Measurements from ENCODE around the gene PROB1.
A peak's percentile ranks its signal among the peaks of the same experiment; 100 is the strongest.
"Not testable (repeated sequence)": the region's sequence is repeated elsewhere in the genome, so short reads cannot be mapped to it uniquely, and the experiment has no call there.

PROB1 gene

DNA sequence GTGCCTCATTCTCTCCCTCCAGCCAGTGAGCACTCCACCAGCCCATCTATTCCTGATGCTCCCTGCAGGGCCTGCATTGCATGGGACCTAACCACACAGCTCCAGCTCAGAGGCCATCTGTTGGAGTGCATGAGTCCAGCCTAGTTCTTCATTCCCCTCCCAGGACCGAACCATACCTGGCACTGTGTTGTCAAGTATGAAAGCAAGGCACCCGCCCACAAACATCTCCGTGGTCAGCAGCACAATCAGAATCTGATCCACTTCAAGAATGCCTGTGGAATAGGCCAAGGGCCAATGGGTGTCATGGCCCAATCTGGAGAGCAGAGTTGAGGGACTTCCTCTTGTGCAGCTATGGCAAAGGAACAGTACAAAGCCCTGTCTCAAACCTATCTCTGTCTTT lies 17.7 kb downstream of the PROB1 start:
- no peak for DNase-seq

DNA sequence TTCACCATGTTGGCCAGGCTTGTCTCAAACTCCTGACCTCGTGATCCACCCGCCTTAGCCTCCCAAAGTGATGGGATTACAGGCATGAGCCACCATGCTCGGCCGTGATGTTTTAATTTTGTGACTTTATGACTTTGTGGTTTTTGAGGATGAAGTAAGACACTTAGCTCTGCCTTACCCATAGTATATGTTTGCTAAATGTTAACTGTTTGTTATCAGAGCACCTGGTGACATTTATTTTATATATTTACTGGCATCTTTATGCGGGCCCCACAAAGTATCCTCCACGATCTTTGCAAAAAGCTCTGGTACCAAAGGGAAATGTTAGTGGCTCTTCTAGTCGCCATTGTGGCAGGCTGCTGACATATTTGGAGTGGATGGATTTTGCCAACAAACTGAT lies 18.5 kb downstream of the PROB1 start:
- DNase-seq, result no peak

DNA sequence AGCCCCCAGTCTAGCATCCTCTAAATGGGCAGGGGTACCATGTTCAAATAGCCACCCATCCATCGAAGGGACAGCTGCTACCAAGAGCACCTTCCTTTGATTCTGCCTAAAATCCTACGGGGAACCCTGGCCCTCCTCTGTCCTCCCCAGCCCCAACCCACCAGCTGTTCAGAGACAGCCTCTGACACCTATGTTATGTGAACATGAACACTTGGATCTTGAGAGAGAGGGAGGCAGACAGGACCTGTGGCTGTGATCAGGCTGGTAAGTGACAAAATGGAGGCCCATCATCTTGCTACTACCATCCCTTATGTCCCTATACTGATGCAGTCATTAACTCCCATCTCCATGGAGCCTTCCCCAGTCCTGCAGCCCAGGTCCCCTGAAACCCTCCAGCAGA lies 20.0 kb downstream of the PROB1 start:
- no peak for DNase-seq

DNA sequence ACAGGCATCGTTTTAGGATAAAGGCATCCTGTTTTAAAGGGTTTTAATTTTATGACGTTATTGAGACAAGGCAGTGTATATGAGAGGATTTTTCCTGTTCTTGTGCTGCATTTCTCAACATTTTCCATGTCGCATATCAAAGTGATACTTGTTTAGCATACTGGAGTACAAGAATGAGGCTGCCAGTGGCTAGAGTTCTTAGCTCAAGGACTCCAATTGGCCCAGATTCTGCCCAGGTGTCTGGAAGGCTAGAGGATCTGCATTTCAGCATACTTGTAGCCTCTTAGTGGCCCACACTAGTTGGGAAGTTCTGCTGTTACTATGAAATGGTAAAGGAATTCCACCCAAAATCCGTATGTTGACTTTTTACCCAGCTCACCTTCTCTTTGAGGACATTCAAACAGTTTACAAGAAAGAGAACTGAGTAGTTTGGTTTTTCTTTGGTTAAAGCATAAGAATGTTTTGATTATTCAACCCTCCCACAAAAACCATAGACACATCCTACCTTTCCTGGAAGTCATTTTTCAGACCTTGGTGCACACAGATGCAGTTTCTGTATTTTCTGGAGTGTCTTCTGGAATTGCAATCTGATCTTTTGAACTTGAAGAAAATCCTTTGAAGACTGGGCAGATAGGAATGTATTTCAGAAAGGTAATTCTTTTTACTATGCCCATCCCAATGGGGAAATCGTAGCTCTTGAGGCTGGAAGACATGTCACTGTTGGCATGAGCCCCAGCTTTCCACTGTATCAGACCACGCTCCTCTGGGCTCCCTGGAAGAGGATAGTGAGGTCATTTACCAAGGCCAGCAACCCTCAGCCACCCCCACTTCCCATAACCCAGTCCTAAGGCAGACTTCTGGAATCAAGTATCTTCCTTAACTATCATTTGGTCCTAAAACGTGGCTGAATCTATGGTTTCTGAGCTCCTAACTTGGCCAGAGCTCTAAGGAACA lies 23.1 kb downstream of the PROB1 start:
- no peak for DNase-seq

DNA sequence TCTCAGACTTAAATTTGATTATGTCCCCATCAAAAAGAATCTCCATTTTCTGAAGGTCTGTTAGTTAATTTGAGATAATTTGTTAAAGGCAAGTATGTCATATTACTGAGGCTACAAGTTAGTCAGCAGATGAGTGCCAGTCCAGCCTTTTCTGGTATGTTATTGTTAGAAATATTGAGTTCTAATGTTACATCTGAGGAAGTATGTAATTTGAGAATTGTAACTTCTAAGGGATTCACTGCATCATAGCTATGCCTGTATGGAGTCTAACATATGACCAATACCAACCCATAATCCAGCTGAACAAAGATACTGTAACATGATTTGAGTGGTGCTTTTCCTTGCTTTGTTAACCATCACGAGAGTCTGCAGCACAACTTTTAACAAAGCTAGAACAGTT lies 25.7 kb downstream of the PROB1 start:
- no peak for DNase-seq

DNA sequence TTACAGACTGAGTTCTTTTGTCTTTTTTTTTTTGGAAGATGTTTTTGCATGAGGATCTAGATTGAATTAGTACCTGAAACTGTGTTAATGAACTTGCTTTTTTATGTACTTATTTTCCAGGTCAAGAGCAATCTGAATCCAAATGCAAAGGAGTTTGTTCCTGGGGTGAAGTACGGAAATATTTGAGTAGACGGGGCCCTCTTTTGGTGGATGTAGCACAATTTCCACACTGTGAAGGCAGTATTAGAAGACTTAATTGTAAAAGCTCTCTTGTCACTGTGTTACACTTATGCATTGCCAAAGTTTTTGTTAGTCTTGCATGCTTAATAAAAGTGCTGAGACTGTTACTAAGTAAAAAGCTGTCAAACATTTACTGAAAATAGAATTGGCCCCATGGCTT lies 26.3 kb downstream of the PROB1 start:
- DNase-seq, result no peak

DNA sequence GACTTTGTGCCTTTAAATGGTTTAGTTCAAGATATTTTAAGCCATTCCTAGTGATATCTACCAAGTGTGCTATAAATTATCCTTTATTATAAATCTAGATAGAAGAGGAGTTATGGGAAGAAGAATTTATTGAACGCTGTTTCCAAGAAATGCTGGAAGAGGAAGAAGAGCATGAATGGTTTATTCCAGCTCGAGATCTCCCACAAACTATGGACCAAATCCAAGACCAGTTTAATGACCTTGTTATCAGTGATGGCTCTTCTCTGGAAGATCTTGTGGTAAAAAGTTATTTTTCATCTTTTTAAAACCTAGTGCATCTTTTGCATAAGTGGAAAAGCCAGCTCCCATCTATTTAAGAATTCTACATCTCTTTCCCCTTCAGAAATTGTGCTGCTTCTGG lies 30.4 kb downstream of the PROB1 start:
- DNase-seq, result no peak

DNA sequence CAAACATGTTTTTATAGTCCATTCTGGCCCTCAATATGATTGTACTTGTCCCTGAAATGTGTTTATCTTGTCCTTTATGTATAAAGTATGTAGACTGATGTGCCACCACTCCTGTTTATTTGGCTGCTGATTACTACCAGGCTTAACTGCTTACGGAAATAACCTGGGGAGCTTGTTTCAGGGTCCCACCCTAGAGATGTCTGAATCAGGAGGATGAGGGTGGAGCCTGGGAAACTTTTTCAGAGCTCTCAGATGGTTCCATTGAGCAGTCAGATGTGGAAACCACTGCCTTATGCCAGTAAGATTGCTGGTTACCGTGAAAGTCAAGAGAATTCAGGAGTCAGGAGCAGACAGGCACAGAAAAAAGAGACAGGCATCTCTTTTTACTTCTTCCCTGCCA lies 31.0 kb downstream of the PROB1 start:
- no peak for DNase-seq

DNA sequence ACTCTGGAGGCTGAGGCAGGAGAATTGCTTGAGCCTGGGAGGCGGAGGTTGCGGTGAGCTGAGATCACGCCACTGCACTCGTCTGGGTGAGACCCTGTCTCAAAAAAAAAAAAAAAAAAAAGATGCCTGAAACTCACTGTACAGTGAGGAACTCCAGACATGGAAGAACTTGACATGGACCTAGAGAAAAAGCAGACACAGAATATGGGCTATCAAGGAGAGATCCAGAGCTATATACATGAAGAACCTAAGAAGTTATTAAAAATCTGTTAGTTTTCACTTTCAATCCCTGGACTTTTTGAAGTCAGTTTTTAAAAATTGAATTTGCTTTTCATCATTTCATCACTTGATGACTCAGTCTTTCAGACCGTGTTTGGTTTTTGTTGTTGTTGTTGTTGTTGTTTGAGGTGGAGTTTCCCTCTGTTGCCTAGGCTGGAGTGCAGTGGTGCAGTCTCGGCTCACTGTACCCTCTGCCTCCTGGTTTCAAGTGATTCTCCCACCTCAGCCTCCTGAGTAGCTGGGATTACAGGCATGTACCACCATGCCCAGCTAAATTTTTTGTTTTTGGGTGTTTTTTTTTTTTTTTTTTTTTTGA lies 33.0 kb downstream of the PROB1 start:
- no peak for DNase-seq

DNA sequence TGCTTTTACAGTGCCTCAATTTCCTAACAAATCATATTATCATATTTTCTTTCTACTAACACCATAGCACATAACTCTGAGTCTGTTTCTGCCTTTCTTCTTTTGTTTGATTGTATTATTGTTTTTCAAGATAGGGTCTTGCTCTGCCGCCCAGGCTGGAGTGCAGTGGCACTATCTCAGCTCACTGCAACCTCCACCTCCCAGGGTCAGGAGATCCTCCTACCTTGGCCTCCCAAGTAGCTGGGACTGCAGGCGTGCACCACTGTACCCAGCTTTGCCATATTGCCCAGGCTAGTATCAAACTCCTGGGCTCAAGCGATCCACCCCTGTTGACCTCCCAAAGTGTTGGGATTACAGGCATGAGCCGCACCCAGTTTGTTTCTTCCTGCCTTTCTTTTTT lies 34.5 kb downstream of the PROB1 start:
- no peak for DNase-seq

DNA sequence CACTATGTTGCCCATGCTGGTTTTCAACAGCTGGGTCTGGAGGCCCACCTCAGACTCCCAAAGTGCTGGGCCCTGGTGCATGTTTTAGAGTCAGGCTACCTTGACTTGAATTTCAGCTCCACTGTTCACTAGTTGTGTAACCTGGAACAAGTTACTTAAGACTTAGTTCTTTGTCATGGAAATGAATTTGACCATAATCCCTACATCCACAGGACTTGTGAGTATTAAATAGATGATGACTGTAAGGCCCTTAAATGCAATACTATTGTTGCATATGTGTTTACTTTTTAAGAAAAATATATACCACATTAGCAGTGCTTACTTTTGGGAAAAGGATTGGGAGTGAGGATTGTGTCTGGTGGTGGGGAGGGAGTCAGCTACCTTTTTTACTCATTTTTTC lies 36.8 kb downstream of the PROB1 start:
- no peak for DNase-seq

DNA sequence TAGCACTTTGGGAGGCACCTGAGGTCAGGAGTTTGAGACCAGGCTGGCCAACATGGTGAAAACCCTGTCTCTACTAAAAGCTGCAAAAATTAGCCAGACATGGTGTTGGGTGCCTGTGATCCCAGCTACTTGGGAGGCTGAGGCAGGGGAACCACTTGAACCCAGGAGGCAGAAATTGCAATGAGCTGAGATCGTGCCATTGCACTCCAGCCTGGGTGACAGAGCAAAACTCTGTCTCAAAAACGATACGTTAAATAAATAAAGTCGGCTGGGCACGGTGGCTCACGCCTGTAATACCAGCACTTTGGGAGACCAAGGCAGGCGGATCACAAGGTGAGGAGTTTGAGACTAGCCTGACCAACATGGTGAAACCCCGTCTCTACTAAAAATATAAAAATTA lies 39.0 kb downstream of the PROB1 start:
- not testable (repeated sequence) for DNase-seq

DNA sequence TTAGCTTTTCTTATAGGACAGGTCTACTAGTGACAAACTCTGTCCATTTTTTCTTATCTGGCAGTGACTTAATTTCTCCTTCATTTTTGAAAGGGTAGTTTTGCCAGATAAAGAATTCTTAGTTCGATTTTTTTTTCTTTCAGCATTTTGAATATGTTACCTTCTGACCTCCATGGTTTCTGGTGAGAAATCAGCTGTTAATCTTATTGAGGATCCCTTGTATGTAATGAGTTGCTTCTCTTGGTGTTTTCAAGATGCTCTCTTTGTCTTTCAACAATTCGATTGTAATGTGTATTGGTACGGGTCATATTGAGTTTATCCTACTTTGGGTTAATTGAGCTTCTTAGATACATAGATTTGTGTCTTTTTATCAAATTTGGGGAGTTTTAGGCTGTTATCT lies 40.7 kb downstream of the PROB1 start:
- DNase-seq, result no peak

DNA sequence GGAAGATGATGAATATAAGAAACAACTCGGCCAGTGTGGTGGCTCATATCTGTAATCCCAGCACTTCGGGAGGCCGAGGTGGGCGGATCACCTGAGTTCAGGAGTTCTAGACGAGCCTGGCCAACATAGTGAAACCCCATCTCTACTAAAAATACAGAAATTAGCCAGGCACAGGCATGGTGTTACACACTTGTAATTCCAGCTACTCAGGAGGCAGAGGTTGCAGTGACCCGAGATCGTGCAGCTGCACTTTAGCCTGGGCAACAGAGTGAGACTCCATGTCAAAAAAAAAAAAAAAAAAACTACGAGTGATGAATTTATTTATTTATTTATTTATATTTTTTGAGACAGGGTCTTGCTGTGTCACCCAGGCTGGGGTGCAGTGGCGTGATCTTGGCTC lies 47.0 kb downstream of the PROB1 start:
- DNase-seq, result not testable (repeated sequence)

DNA sequence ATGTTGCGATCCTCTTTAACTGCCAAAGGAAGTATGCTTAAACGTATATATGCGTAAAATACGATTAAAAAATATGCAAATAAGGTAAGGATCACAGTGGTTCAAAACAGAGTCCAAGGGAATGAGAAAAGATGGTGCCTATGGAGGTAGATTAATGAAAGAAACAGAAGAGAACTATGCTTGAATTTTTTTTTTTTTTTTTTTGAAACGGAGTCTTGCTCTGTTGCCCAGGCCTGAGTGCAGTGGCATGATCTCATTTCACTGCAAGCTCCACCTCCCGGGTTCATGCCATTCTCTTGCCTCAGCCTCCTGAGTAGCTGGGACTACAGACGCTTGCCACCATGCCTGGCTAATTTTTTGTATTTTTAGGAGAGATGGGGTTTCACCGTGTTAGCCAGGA lies 49.5 kb downstream of the PROB1 start:
- DNase-seq, result not testable (repeated sequence)

DNA sequence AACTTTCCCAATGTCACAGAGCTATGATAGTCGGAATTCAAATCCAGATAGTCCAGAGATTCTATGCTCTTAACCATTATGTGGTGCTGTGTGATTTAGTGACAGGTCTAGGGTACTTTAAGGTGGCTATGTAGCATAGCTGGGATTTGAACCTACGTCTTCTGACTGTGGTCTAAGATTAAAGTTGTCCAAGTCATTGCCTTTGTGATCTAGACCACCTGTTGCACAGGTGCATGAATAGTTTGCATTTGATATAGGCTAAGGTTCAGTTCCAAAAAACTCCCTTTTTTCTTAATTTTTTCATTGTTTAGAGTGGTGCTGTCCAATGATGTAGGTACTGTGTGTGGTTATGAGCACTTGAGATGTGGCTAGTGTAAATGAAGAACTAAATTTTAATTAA lies 50.7 kb downstream of the PROB1 start:
- no peak for DNase-seq

DNA sequence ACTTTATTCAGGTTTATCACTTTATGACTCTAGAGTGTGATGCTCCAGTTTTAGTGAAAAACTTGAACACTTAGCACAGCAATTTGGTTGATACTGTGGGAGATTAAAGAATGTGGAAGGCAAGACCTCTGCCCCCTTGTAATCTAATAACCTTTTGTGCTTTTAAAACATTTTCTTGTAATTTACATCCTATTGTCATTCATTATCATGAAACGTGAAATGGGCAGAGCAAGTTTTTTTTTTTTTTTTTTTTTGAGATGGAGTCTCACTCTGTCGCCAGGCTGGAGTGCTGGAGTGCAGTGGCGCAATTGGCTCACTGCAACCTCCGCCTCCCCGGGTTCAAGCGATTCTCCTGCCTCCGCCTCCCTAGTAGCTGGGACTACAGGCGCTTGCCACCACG lies 51.4 kb downstream of the PROB1 start:
- no peak for DNase-seq

DNA sequence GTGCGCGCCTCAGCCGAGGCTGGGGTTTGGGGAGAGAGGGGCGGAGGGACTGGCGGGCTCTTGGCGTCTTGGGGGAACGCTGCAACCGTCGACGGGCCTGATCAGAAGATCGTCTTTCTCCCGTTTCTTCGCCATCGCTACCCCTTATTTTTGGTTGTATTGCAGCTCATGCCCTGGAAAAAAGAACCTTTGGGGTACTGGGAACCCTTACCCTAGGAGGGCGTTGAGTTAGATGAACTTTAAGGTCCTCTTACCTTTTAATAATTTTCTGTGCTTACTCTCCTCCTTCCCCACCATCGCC lies 52.5 kb downstream of the PROB1 start:
- DNase-seq, result peak; percentile 88

DNA sequence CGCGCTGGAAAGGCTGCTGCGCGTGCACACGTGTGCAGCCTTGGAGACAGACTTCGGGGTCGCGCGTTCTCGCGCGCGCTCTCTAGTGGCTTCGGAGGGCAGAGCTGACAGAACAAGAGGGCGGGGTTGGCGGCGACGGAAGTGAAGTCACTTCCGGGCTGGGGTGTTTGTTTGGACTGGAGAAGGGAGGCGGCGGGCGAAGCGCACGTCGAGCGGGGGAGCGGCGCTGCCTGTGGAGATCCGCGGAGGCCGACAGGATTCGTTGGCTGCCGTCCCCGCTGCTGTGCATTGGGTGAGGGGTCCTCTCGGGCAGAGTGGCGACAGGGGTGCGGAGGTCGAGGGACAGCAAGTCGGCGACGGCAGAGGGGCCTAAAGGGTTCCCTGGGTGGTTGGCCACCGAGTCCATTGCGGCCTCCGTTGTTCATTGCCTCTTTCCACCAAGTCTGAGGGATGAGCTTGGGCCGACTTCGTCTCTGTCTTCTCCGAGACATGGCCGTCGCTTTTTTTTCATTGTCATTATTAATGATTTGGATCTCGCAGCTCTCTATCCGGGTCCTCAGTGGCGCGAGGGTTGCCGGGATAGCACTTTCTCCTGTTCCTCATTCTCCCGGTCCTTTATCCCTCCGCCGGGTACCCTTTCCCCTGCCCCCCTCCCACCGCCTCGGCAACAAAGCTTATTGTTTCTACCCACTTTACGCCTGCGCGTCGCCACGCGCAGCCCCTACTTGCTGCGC lies 53.0 kb downstream of the PROB1 start, which contains the start of gene PAIP2:
TSS of gene PAIP2 (plus strand) at position 166 of the 734 bp plus-strand sequence. CDS start 21,931 bp downstream, outside the sequence.
- DNase-seq, result peak; percentile 99

DNA sequence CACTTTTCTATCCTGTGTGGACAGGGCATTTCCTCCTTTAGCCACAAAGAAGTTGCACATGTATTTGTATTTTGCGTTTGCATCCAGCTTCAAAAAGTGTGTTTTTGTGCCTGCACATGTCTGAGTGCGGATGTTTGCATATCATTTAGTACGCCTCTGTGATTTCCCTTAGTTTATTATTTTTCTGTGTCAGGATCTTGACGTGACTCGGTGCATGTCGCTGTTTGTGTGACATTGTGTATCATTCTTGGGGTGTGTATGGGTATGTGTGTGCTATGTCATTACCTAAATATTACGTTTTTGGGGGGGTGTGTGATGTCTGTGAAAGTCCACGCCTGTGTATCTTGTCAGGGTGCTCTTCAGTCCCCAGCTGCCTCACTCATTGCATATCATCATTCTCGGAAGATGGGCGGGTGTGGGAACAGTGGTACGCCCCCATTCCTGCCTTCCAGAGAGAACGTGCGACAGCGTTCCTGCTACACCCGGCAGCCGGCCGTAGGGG lies 53.7 kb downstream of the PROB1 start:
- DNase-seq, result no peak
